ENCODE measurements around the gene RBFOX1. TPM values are rescaled to one million over a fixed set of nuclear protein-coding genes. Genes with fewer than 3 reads are reported as not detected.

Gene RBFOX1
- total RNA-seq, 1 experiment from 2014 or later, result not detected

- Histone ChIP-seq H3K27me3 (ENCODE audit: insufficient read depth, low read length) (no peaks in the 10 kb centered on the region), H3K9me2 (ENCODE audit: insufficient read depth) (no peaks in the 10 kb centered on the region), H3K27ac (ENCODE audit: low read depth, low read length) (no peak overlapping the region), H3K4me2 (ENCODE audit: low read length) (no peak overlapping the region), H3K79me2 (ENCODE audit: insufficient read depth, low read length) (no peaks in the 10 kb centered on the region), H3K9ac (ENCODE audit: low read length) (no peak overlapping the region), H3K36me3 (ENCODE audit: control insufficient read depth in 1 of 2, insufficient read depth in 2 of 2, low read length in 2 of 2) (no peaks in the 10 kb centered on the region), H3K4me1 (ENCODE audit: control insufficient read depth in 1 of 2, insufficient read depth in 2 of 2, low read length in 2 of 2) (no peaks in the 10 kb centered on the region), H4K20me1 (ENCODE audit: insufficient read depth) (no peaks in the 10 kb centered on the region), H3K9me3 (ENCODE audit: control insufficient read depth in 1 of 2, insufficient read depth in 1 of 2, low read depth in 1 of 2, low read length in 2 of 2) (peaks cover 12 to 31% of the 10 kb centered on the region in 2 experiments; a peak in 3 of 4 replicates), H2AFZ (ENCODE audit: low read depth, low read length, poor library complexity, severe bottlenecking) (no peak overlapping the region), H3K4me3 (replicated peaks in 1 of 2; ENCODE audit: low read depth in 1 of 2, low read length in 2 of 2) (no peak overlapping the region)
- RAD21 ChIA-PET (ENCODE audit: low non-redundant PET in 1 of 2, low total read pairs in 2 of 2, uncharacterized antibody in 2 of 2, unreplicated experiment in 2 of 2), result no interaction called here
- CTCF ChIA-PET, result no interaction called here
- TF ChIP-seq POLR2AphosphoS5 (IDR thresholded peaks at IDR 0.05; ENCODE audit: low read depth, low read length) (no peak), CTCF (IDR thresholded peaks at IDR 0.05 in 2 of 3, conservative IDR thresholded peaks at IDR 0.05 in 1 of 3; ENCODE audit: borderline replicate concordance in 1 of 3, insufficient read depth in 1 of 3, low read depth in 2 of 3, low read length in 2 of 3) (no peak), ZNF274 (IDR thresholded peaks at IDR 0.05; ENCODE audit: low read depth, low read length) (no peak), EGR1 (IDR thresholded peaks at IDR 0.05; ENCODE audit: low read depth) (no peak), JUND (IDR thresholded peaks at IDR 0.05) (no peak), CEBPB (IDR thresholded peaks at IDR 0.05; ENCODE audit: low read depth) (no peak), ZFX (IDR thresholded peaks at IDR 0.05) (no peak), YY1 (IDR thresholded peaks at IDR 0.05; ENCODE audit: extremely low read depth, insufficient replicate concordance, low read depth, low read length) (no peak), ELF1 (IDR thresholded peaks at IDR 0.05; ENCODE audit: borderline replicate concordance, low read depth) (no peak), SIN3A (IDR thresholded peaks at IDR 0.05; ENCODE audit: low read depth) (no peak), POLR2A (IDR thresholded peaks at IDR 0.05; ENCODE audit: borderline replicate concordance, extremely low read depth, insufficient read depth, insufficient read length) (no peak), CBX3 (IDR thresholded peaks at IDR 0.05; ENCODE audit: low read depth) (no peak), EZH2phosphoT487 (IDR thresholded peaks at IDR 0.05; ENCODE audit: borderline replicate concordance) (no peak)
- TF ChIP-seq, protein P1, sequence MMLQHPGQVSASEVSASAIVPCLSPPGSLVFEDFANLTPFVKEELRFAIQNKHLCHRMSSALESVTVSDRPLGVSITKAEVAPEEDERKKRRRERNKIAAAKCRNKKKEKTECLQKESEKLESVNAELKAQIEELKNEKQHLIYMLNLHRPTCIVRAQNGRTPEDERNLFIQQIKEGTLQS (IDR thresholded peaks at IDR 0.05), result no peak
- TF ChIP-seq, protein P2, sequence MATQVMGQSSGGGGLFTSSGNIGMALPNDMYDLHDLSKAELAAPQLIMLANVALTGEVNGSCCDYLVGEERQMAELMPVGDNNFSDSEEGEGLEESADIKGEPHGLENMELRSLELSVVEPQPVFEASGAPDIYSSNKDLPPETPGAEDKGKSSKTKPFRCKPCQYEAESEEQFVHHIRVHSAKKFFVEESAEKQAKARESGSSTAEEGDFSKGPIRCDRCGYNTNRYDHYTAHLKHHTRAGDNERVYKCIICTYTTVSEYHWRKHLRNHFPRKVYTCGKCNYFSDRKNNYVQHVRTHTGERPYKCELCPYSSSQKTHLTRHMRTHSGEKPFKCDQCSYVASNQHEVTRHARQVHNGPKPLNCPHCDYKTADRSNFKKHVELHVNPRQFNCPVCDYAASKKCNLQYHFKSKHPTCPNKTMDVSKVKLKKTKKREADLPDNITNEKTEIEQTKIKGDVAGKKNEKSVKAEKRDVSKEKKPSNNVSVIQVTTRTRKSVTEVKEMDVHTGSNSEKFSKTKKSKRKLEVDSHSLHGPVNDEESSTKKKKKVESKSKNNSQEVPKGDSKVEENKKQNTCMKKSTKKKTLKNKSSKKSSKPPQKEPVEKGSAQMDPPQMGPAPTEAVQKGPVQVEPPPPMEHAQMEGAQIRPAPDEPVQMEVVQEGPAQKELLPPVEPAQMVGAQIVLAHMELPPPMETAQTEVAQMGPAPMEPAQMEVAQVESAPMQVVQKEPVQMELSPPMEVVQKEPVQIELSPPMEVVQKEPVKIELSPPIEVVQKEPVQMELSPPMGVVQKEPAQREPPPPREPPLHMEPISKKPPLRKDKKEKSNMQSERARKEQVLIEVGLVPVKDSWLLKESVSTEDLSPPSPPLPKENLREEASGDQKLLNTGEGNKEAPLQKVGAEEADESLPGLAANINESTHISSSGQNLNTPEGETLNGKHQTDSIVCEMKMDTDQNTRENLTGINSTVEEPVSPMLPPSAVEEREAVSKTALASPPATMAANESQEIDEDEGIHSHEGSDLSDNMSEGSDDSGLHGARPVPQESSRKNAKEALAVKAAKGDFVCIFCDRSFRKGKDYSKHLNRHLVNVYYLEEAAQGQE (IDR thresholded peaks at IDR 0.05; ENCODE audit: low read depth), result no peak
- TF ChIP-seq, protein P3, sequence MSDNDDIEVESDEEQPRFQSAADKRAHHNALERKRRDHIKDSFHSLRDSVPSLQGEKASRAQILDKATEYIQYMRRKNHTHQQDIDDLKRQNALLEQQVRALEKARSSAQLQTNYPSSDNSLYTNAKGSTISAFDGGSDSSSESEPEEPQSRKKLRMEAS (IDR thresholded peaks at IDR 0.05), result no peak
- BruUV-seq (replicated peaks), result no TSS peak
- intact Hi-C loops (cut with micrococcal nuclease), result no loop called here
- POLR2A ChIA-PET, result no interaction called here
- DNase-seq (ENCODE audit: low read depth, low spot score) (no peak), ATAC-seq (no peak)
Measured at GRCh38 chr16:7362231-7362630, 29.6 kb downstream of the RBFOX1 start.
